PC-3 (cell line): ENCODE measurements around the gene LMO1. TPM values are rescaled to one million over a fixed set of nuclear protein-coding genes. Genes with fewer than 3 reads are reported as not detected.

Experiments used
- ATAC-seq: fragments of 200-7000 bp; cut with Tn5 transposase; 2 replicates; pipeline ENCODE4 v1.9.1; 2020; ENCODE audit warnings: mild to moderate bottlenecking, moderate library complexity
- BruUV-seq: library from RNA; stranded (reverse); fragments of 400-500 nt; replicated peaks from 2 replicates; lab custom pipeline; 2021; lab: Mats Ljungman, UMichigan
- CTCF ChIA-PET: fragments of 300-600 bp; sonication (Branson Sonifier 250); formaldehyde crosslinking; loops from one replicate; lab custom pipeline; 2022; ENCODE audit warnings: antibody characterized with exemption; lab: Charles Lee
- POLR2A ChIA-PET: fragments of 300-600 bp; sonication (Branson Sonifier 250); formaldehyde crosslinking; loops from one replicate; lab custom pipeline; 2022; ENCODE audit warnings: antibody characterized with exemption; ENCODE audit not compliant: unreplicated experiment; lab: Charles Lee
- DNase-seq: peaks from one replicate; pipeline ENCODE4 v3.0.0-alpha.2; 2015
- H2AFZ ChIP-seq: fragments of 300-600 bp; sonication (generic); 2 replicates; pipeline ENCODE4 v1.6.0; 2016; ENCODE audit warnings: antibody characterized with exemption, low read length
- H3F3A ChIP-seq: fragments of 300-600 bp; sonication (generic); one replicate; pipeline ENCODE4 v1.6.0; 2017; ENCODE audit warnings: antibody characterized with exemption, low read length, control low read depth, mild to moderate bottlenecking; ENCODE audit not compliant: unreplicated experiment
- H3K27ac ChIP-seq: fragments of 300-600 bp; sonication (generic); 2 replicates; pipeline ENCODE4 v1.5.1; 2016; ENCODE audit warnings: mild to moderate bottlenecking, low read length
- H3K27me3 ChIP-seq: fragments of 300-600 bp; sonication (generic); 2 replicates; pipeline ENCODE4 v1.6.1; 2016; ENCODE audit warnings: low read length, mixed read lengths
- H3K36me3 ChIP-seq: fragments of 300-600 bp; sonication (generic); 2 replicates; pipeline ENCODE4 v1.6.1; 2016; ENCODE audit warnings: low read depth, mixed run types, low read length, mixed read lengths
- H3K4me1 ChIP-seq: fragments of 300-600 bp; sonication (generic); 2 replicates; pipeline ENCODE4 v1.5.1; 2016; ENCODE audit warnings: low read length; ENCODE audit not compliant: insufficient read depth
- H3K4me2 ChIP-seq: fragments of 300-600 bp; sonication (generic); 2 replicates; pipeline ENCODE4 v1.6.0; 2016; ENCODE audit warnings: low read length
- H3K4me3 ChIP-seq: fragments of 300-600 bp; sonication (generic); 2 replicates; pipeline ENCODE4 v1.5.1; 2016; ENCODE audit warnings: mild to moderate bottlenecking, low read length, mixed read lengths
- H3K79me2 ChIP-seq: fragments of 300-600 bp; sonication (generic); 2 replicates; pipeline ENCODE4 v1.6.1; 2017; ENCODE audit warnings: low read length, mixed read lengths
- H3K9ac ChIP-seq: fragments of 300-600 bp; sonication (generic); 2 replicates; pipeline ENCODE4 v1.6.0; 2016; ENCODE audit warnings: mild to moderate bottlenecking, low read length
- H3K9me2 ChIP-seq: fragments of 300-600 bp; sonication (generic); replicated peaks from 2 replicates; pipeline ENCODE4 v1.6.1; 2016; ENCODE audit warnings: mixed run types, low read length, mixed read lengths
- H3K9me3 ChIP-seq: fragments of 300-600 bp; sonication (generic); 2 replicates; pipeline ENCODE4 v1.6.1; 2016; ENCODE audit warnings: low read length, mixed read lengths
- H4K20me1 ChIP-seq: fragments of 300-600 bp; sonication (generic); 2 replicates; pipeline ENCODE4 v1.6.1; 2016; ENCODE audit warnings: low read length, mixed read lengths
- EZH2 ChIP-seq: fragments of 300-600 bp; sonication (generic); IDR thresholded peaks from one replicate; pipeline ENCODE4 v1.6.1; 2017; ENCODE audit warnings: antibody characterized with exemption, mild to moderate bottlenecking, low read length; ENCODE audit not compliant: unreplicated experiment
- EZH2phosphoT487 ChIP-seq: fragments of 300-600 bp; sonication (generic); IDR thresholded peaks from 2 replicates; pipeline ENCODE4 v1.6.1; 2018; ENCODE audit warnings: mild to moderate bottlenecking, antibody characterized with exemption, low read length, borderline replicate concordance
- intact Hi-C: fragments of 100-400 bp; cut with micrococcal nuclease; formaldehyde crosslinking; loops from 2 replicates; pipeline ENCODE4 v1.9.0; 2023
- total RNA-seq: library from RNA; depleted of rRNA; stranded (reverse); fragments of >200 nt; gene quantifications from 2 replicates; pipeline ENCODE4 v1.2.3, GENCODE V29; 2014
- TF ChIP-seq, protein P1 (sequence below): fragments of 300-600 bp; sonication (generic); conservative IDR thresholded peaks from 2 replicates; pipeline ENCODE4 v1.5.1; 2017; ENCODE audit warnings: antibody characterized with exemption, low read depth, mild to moderate bottlenecking, low read length

The LMO1 gene
- total RNA-seq, 1 experiment from 2014 or later: 0.15 TPM

DNA sequence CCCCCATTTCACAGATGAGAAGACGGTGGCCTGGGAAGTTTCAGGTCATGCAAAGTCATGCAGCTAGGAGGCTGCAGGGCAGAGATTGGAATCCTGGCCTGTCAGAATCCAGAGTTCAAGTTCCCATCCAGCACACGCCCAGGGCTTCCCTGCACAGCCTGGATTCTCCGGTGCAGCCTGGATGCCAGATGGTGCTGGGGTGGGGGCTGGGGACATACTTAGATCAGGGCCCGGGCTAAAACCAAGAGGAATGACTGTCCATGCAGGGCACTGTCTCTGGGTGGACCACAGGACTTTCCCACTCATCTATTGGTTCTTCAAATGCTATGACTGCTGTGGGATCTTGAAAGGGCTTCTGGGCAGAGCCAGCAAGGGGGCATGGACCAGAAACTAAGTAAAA is 24.6 kb downstream of the LMO1 start:
- Histone ChIP-seq H3K27ac (no peak overlapping the region), H2AFZ (no peak overlapping the region), H3K4me1 (peaks cover 8% of the 10 kb centered on the region), H3K9me3 (no peaks in the 10 kb centered on the region), H3K9ac (no peak overlapping the region), H3K9me2 (no peaks in the 10 kb centered on the region), H3K27me3 (0 out of 2 replicates have a peak, but pooled peaks cover 6% of the 10 kb centered on the region), H3K36me3 (no peaks in the 10 kb centered on the region), H3K4me2 (no peak overlapping the region), H3K4me3 (no peak overlapping the region), H3F3A (no peaks in the 10 kb centered on the region), H4K20me1 (no peaks in the 10 kb centered on the region), H3K79me2 (no peaks in the 10 kb centered on the region)
- ChIA-PET CTCF (no interaction called here), POLR2A (no interaction called here)
- no TSS peak for BruUV-seq
- DNase-seq (no peak), ATAC-seq (no peak)
- TF ChIP-seq EZH2phosphoT487 (no peak), EZH2 (no peak)
- intact Hi-C loops: no loop called here

DNA sequence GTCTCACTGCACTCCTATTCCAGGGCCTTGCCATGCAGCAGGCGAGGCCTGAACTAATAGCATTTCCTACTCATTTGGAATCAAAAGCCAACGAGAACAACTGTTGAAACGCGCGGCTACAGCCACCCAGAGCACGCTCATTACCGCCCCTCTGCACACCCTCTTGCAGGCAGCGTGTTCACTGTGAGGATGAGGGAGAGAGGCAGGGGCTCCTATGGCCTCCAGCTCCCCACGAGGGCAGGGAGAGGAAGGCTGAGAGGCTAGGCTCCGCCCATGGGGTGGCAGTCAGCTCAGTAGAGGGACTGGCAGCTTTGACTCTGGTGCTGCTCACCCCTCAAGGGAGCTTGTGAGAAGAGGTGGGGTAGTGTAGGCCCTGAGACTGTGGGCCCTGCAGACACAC is 26.2 kb downstream of the LMO1 start:
- ChIA-PET POLR2A (no interaction called here), CTCF (no interaction called here)
- Histone ChIP-seq H3K27ac (no peak overlapping the region), H3K9ac (no peak overlapping the region), H4K20me1 (no peaks in the 10 kb centered on the region), H3K27me3 (0 out of 2 replicates have a peak, but pooled peaks cover under 1% of the 10 kb centered on the region), H3K79me2 (no peaks in the 10 kb centered on the region), H3K4me3 (no peak overlapping the region), H3K4me2 (no peak overlapping the region), H3K9me2 (no peaks in the 10 kb centered on the region), H3K36me3 (no peaks in the 10 kb centered on the region), H3K9me3 (no peaks in the 10 kb centered on the region), H2AFZ (no peak overlapping the region), H3F3A (no peaks in the 10 kb centered on the region), H3K4me1 (peaks cover 8% of the 10 kb centered on the region)
- intact Hi-C loops: no loop called here
- no TSS peak for BruUV-seq
- ATAC-seq (no peak), DNase-seq (no peak)
- TF ChIP-seq EZH2phosphoT487 (no peak), EZH2 (no peak)
- TF ChIP-seq, protein P1, sequence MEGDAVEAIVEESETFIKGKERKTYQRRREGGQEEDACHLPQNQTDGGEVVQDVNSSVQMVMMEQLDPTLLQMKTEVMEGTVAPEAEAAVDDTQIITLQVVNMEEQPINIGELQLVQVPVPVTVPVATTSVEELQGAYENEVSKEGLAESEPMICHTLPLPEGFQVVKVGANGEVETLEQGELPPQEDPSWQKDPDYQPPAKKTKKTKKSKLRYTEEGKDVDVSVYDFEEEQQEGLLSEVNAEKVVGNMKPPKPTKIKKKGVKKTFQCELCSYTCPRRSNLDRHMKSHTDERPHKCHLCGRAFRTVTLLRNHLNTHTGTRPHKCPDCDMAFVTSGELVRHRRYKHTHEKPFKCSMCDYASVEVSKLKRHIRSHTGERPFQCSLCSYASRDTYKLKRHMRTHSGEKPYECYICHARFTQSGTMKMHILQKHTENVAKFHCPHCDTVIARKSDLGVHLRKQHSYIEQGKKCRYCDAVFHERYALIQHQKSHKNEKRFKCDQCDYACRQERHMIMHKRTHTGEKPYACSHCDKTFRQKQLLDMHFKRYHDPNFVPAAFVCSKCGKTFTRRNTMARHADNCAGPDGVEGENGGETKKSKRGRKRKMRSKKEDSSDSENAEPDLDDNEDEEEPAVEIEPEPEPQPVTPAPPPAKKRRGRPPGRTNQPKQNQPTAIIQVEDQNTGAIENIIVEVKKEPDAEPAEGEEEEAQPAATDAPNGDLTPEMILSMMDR: no peak

DNA sequence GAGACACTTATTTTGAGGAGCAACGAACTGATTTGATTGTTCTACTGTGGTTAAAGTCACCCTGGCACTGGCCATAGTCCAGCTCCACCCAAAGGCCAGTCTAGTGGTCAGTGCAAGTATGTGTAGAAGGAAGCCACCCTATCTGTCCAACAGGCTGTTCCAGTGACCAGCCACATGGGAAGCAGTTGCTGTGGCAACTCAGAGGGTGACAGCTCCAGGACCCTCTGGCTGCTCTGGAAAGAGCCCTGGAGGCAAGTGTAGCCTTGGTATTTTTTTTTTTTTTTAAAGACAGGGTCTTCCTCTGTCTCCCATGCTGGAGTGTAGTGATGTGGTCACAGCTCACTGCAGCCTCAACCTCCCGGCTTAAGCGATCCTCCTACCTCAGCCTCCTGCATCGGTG is 27.8 kb downstream of the LMO1 start:
- Histone ChIP-seq H3K36me3 (no peaks in the 10 kb centered on the region), H3F3A (no peaks in the 10 kb centered on the region), H3K27me3 (no peaks in the 10 kb centered on the region), H3K9ac (no peak overlapping the region), H3K9me2 (no peaks in the 10 kb centered on the region), H3K4me1 (peaks cover 8% of the 10 kb centered on the region), H2AFZ (no peak overlapping the region), H3K4me3 (no peak overlapping the region), H3K9me3 (no peaks in the 10 kb centered on the region), H4K20me1 (no peaks in the 10 kb centered on the region), H3K79me2 (no peaks in the 10 kb centered on the region), H3K4me2 (no peak overlapping the region), H3K27ac (no peak overlapping the region)
- ChIA-PET POLR2A (no interaction called here), CTCF (no interaction called here)
- no peak for ATAC-seq
- intact Hi-C loops: no loop called here
- no peak for DNase-seq
- BruUV-seq: no TSS peak
- TF ChIP-seq EZH2 (no peak), EZH2phosphoT487 (no peak)
- TF ChIP-seq, protein P1: no peak
